GM12875 (cell line): ENCODE results near the gene ZNG1B.
A peak's percentile ranks its signal among the peaks of the same experiment; 100 is the strongest.
"Not testable (repeated sequence)": the region's sequence is repeated elsewhere in the genome, so short reads cannot be mapped to it uniquely, and the experiment has no call there.

ENCODE experiments used
- H3K4me3 ChIP-seq: one replicate; pipeline ENCODE4 v1.5.1; 2011; ENCODE audit warnings: low read depth, low read length, control low read depth

Gene ZNG1B

DNA sequence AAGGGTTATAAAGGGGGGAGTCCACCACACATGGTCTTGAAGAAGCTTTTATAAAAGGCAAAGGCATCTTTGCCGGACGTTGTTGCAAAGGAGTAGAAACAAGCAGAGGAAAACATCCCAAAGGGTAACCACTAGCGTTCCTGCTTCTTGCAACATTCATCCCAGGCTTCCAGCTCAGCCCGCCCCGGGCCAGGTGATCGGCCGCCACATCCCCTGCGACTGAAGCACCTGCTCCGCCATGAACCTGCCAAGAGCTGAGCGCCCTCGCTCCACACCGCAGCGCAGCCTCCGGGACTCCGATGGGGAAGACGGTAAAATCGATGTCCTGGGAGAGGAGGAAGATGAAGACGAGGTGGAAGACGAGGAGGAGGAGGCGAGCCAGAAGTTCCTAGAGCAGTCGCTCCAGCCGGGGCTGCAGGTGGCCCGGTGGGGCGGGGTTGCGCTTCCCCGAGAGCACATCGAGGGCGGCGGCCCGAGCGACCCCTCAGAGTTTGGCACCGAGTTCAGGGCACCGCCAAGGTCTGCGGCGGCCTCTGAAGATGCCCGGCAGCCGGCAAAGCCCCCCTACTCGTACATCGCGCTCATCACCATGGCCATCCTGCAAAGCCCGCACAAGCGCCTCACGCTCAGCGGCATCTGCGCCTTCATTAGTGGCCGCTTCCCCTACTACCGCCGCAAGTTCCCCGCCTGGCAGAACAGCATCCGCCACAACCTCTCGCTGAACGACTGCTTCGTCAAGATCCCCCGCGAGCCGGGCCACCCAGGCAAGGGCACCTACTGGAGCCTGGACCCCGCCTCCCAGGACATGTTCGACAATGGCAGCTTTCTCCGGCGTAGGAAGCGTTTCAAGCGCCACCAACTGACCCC, 61.8 kb downstream of the ZNG1B start:
- not testable (repeated sequence) for H3K4me3 ChIP-seq

DNA sequence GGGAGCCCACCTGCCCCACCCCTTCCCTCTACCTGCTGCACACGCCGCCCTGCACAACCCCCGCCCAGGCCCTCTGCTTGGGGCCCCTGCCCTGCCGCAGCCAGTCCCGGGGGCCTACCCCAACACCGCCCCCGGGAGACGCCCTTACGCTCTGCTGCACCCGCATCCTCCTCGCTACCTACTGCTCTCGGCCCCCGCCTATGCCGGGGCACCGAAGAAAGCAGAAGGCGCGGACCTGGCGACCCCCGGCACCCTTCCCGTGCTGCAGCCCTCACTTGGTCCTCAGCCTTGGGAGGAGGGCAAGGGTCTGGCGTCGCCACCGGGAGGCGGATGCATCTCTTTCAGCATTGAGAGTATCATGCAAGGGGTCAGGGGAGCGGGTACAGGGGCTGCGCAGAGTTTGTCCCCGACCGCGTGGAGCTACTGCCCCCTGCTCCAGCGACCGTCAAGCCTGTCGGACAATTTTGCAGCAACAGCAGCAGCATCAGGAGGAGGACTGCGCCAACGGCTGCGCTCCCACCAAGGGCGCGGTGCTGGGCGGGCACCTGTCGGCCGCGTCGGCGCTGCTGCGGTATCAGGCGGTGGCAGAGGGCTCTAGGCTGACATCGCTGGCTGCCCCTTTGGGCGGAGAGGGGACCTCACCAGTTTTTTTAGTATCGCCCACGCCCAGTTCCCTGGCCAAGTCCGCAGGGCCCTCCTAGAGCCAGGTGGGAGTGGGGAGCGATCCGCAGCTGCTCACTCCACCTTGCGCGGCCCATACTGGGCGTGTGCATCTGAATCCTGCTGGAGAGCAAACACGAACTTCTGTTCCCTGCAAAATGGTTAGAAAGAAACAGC, 62.6 kb downstream of the ZNG1B start:
- H3K4me3 ChIP-seq = not testable (repeated sequence)

DNA sequence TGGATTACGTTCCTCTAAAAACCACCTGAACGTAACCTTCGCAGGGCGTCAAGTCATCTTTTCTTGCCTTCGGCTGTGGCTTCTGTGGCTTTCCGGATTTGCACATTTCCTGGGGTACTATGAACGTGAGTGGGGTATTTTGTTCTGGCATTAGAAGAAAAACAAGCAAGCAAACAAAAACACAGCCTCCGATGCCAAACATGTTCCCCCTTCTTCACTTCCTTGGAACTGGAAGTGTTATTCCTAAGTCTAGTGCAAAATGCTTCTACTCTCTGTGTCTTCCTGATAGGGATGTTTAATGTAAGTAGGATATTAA, 63.2 kb downstream of the ZNG1B start:
- H3K4me3 ChIP-seq = not testable (repeated sequence)

DNA sequence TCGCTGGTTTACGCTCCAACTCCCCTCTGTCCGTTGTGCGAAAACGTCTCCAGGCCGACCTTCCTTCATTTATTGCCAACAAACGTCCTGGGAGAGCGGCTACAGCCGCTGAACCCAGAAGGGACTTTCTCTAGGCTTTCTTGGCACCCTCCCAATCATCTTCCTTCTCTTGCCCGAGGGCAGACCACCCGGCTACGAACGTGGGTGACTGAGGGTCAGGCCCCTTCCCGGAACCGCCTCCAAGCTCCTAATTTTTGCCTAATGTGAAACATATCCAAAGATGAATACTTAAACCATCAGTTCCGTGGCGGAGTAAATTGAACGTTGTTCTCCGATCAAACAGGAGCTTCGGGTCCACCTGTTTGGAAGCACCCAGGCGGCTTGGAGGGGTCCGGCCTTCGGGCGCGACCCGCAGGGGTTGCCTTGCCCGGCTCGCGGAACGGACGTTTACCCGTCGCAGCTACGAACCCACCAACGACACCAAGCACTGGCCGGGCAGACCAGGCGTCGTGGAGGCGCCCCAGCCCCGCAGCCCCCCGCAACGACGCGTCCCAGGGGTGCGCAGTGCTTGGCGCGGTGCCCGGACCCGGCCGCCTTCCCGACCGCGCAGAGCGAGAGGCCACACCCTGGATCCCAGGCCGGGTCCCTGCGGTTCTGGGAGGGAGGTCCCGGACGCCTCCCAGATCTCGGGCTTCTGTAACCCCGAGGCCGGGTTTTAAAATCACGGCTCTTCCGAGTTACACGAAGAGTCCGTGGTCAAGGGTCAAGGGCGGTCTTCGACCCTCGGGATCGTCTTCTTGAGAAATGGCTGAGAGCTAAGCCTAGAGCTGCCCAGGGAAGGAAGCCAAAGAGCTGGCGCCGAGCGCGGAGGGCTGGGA, 65.0 kb downstream of the ZNG1B start:
- H3K4me3 ChIP-seq = peak overlapping the region; percentile 40

DNA sequence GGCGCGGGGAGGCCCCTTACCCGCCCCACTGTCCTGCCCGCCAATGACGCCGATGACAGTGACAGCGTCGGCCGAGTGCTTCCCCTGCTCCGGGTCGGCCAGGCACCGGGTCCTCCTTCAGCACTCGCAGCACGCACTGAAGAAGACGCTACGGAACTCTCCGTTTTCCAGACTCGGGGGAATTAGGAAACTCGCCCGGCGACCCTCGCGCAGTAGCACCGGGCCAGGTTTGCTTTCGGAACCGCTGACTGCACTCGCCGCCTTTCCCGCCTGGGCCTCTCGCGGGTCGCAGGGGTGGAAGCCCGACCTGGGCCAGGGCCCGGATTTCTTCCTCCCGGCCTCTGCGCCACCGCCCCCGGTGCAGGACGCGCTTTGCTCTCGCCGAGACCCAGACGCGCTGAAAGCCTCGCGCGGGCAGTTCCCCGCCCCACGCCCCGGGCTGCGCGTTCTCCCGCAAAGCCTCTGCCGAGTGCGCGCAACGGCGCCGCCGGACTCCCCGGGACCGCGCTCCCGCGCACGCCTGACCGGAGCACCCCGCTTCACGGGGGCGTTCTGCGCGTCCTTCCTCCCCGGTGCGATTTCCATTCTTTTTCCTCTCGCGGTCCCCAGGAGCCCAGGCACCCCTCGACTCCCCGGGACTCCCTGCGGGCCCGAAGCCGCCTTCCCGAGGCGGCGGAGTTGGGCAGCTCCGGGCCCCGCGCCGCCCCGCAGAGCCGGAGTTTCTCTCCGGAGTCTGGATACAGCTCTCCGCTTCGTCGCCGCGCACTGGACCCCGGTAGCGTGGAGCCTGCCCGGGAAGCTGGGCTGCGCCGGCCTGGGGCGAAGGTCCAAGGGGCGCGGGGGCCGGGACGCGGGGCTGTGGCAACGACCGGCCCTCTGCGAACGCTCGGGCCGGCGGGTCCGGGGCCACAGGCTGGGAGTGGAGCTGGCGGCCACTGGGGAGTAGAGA, 65.9 kb downstream of the ZNG1B start:
- peak overlapping the region; percentile 40 for H3K4me3 ChIP-seq

DNA sequence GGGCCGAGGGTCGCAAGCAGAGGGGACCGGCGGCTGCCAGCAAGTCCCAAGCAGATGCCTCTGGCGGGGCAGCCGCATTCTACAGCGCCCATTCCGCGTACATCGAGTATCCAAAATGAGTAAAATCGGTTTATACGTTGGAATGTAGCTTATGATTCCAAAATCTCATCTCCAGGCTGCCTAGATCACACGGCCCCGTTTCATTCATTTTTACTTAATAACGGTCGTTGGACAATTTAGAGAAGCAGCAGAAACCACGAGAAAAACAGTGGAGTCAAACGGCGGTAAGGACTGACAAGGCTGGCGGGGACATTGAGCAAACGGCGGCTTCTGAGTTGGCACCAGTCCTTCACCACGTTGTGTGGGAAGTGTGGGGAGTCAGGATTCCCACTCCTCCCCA, 66.6 kb downstream of the ZNG1B start:
- H3K4me3 ChIP-seq = not testable (repeated sequence)

DNA sequence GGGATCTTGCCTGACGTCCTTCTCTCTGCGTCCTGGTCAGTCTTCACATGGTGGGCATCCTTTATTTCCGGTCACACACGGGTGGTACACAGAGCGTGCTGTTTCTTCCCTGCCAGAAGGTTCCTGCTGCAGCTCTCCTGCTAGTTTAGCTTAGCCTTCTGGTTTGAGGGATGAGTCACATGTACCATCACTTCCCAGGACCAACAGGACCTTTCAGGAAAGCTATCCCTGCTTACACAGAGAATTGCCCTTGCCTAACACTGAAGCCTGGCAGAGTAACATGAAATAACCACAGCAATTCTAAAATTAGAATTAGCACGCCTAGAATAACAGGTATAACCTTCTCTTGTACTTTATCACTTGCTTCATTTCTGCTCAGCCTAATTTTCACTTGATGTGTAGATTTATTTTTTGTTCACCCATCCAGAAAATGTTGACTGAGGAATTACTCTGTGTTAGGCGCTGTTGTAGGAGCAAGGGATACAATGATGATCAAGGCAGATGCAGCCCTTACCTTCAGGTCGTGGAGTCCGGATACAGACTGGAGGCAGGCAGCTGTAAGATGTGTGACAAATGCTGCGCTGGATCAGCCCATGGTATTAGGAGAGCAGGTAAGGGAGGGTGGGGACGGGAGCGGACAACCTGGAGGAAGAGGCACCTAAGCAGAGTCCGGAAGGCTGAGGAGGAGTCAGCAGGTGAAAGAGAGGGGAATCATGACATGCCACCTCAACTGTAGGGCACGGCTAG, 70.1 kb downstream of the ZNG1B start:
- H3K4me3 ChIP-seq = not testable (repeated sequence)

DNA sequence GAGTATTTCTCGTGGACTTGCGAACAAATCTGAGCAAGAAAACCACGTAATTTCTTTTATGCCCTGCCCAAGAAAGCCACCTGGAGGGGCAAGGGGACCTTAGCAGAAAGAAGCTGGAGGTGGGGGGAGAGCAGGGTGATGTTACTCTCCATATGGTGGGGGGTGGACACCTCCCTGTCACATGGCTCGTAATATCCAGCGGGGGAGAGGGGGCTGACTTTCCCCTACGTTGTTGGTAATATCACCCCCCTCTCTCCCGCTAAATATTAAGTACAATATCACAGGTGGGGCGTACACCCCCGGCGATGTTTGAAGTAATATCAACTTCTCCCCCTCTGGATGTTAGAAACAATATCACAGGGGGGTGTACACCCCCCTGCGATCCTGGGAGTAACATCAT, 70.7 kb downstream of the ZNG1B start:
- not testable (repeated sequence) for H3K4me3 ChIP-seq

DNA sequence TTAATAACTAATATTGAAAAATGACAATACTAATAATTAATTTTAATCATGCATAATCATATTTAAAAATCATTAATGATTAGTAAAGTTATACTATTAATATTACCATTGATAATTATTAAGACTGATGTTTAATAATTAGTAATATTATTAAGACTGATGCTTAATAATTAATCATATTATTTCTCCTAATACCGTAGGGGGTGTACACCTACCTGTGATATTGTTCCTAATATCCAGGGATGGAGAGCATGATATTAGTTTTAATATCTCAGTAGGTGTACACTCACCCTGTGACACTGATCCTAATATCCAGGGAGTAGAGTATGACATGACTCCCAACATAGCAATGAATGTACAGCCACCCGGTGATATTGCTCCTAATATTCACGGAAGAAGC, 73.4 kb downstream of the ZNG1B start:
- H3K4me3 ChIP-seq = not testable (repeated sequence)

DNA sequence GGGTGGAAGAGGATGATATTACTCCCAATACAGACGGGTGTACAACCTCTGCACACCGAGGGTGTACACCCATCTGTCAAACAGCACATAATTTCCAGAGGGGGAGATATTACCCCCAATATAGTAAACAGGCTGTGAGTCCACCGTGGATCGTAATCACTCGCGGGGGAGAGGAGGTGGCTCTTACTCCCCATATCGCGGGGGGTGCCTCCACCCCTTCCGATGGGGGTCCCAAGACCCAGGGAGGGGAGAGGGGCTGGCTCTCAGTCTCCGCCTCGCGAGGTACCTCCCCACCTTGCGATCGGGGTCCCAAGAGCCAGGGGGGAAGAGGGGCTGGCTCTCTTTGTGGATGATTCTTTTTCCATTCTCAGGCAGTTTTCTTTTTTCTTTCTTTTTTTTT, 74.4 kb downstream of the ZNG1B start:
- H3K4me3 ChIP-seq = not testable (repeated sequence)

DNA sequence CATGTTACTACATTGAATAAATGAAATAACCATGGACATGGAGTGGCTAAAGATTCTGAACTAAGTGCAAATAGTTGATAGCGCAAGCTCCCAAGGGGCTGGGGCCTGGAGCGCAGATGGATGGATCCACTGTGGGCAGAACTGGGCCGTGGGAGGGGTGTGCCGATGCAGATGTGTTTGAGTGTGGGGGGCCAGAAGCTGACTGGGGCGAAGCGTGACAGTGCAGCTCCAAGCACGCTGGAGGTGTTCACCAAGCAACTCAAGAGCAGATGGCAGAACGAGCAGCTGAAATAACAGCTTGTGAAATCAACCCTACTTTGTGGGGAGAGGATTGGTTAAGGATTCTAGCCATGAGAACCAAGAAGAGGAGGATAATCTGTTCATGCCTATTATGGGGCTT, 78.0 kb downstream of the ZNG1B start:
- H3K4me3 ChIP-seq = not testable (repeated sequence)

DNA sequence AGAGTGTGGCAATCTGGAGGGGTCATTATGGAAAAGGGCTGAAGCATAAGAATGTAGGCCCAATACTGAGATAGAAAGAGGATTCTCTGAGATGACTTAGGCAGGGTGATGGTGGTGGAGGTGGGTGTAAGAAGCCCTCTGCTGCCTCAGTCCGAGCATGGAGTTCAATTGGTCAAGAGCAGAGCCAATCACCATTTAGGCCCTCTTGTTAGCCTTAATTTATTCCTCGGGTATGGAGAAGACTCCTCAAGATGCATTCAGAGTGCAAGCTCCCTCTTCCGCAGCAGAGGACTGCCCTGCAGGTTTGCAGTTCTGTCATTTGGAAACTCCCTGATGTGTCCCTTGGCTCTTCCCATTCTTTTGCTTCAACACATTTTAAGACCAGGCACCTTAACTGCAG, 78.5 kb downstream of the ZNG1B start:
- H3K4me3 ChIP-seq = not testable (repeated sequence)

DNA sequence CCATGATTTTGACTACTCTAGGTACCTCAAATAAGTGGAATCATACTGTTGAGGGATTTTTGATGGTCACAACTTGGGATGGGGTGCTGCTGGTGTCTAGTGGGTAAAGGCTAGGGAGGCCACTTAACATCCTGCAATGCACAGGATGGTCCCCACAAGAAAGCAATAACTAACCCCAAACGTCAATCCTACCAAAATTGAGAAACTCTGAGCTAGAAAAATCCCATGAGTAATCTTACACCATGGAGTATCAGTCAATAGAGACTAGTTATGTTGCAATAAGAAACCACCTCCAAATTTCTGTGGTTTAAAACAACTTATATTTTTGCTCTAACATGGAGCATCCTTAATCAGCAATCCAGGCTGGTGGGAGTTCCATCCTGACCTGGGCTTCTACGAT, 79.5 kb downstream of the ZNG1B start:
- not testable (repeated sequence) for H3K4me3 ChIP-seq

DNA sequence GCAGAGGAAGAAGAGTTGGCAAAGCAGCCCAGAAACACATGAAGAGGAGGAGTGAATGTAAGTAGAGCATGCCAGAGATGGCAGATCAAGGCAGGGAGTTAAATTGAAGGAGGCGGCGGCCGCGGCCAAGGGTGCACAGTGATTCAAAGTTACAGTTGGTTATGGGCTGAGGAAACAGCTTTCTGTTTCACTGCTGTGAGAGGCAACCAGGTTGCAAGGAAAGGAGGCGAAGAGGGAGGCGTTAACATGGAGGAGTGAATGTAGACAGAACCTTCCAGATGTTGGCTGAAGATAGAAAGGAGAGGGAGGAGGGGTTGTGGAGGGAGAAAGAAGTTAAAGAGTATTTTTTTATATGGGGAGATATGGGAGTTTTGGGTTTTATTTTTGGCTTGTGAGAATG, 83.3 kb downstream of the ZNG1B start:
- H3K4me3 ChIP-seq = not testable (repeated sequence)

DNA sequence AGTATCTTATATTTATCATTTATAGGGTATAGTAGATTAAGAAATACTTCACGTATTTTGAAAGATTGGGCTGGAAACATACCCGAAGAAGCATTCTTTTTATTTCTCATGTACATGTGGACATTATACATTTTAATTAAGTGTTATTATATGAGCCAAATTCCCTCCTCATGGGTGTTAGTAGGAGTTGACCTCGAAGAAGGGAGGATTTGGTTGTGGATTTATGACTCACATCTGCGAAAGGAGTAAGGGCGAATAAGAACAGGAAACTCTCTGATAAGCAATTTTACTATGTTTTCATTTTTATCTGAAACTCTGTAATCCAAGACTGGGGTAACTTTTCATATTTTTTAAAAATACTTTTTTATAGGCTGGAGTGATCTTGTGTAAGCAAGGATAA, 84.0 kb downstream of the ZNG1B start:
- not testable (repeated sequence) for H3K4me3 ChIP-seq

DNA sequence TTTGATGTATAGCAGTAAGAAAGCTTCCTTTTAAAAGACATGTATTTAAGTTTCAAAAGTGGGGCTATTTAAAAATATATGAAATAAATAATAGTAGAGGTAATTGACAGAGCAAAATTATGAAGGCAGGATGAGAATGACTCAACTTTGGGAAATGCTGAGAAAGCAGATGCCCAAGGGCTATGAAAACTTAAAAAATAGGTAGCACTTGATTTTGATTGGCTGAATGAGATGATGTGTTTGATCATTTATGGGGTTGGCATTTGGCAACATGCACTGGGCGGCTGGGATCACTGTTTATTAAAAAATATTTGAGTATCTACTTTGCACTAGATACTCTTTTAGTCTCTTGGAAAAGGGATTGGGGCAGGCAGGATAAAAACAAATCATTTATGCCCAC, 87.5 kb downstream of the ZNG1B start:
- H3K4me3 ChIP-seq = not testable (repeated sequence)

DNA sequence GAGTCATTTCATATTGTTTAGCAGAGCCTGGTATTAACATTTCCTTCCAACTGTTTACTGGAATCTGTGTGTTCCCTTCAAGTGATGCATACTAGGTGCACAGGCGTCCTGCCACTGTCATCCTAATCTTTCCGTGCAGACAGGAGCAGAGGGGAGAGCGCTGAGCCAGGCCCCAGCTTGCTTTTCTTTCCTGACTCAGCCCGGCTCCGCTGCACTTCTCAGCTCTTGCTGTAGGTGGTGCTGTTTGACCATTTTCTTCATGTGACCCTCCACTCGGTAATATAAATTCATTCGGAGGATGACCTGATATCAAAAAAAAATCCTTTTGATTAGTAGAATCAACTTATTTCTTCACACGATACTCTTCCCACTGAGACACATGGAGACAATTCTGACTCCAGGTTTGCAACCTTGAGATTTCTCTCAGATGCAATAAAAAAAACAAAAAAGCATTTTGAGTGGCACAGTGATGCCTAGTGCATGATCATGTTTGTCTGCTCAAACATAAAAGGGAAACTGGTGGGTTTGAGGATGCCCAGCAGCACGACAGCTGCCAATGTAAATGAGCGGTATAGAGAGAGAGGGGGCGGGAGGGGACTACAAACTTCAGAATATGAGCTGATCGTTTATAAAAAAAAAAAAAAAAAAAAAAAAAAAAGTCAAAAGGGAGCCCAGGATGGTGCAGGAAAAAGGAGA, 90.0 kb downstream of the ZNG1B start:
- H3K4me3 ChIP-seq = not testable (repeated sequence)

DNA sequence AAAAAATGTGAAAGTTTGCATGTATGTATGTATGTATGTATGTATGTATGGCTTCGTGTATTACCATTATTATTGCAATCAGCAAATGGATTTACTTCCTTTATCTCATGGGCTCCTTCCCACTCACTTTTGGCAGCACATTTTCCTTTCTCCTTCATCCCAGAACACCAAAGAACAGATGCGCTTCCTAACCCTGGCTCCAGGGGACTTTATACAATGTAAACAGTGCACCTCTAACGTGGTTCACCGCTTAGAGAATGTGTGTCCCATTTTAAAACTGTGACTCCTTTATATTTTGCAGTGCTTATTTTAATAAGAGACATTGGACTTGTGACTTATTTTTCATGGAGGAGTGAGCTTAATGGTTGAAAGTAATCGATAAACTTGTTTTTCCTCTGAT, 90.6 kb downstream of the ZNG1B start:
- not testable (repeated sequence) for H3K4me3 ChIP-seq

DNA sequence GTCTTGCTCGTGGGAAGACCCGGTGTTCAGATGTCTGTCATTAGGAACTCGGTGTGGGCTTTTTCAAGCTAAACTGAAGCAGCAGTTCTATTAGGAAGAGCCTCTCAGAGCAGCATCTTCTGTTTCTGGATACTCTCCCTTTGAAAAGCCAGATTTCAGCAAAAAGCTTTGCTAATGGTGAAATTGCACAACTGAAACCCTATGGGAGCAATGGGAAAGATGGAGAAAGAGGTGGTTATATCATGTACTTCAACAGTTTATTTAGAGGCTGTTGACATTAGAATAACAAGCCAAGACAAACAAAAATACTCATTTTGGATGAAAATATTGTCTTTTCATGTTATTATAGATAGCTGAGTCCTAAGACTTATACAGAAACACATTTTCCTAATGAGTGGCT, 91.4 kb downstream of the ZNG1B start:
- not testable (repeated sequence) for H3K4me3 ChIP-seq
